GM19372 (cell line): Measurements from ENCODE around the gene ATG9B.

Experiments used
- ATAC-seq: cut with Tn5 transposase; IDR thresholded peaks from one replicate; pipeline ENCODE4 v1.9.1; 2021; ENCODE audit warnings: mild to moderate bottlenecking, low read depth, moderate library complexity; ENCODE audit not compliant: unreplicated experiment

ATG9B gene

GRCh38 chr7:151003572-151003971, 20.7 kb downstream of the ATG9B start:
- no peak for ATAC-seq

GRCh38 chr7:151001546-151001945, 22.7 kb downstream of the ATG9B start:
- no peak for ATAC-seq

- ATAC-seq: no peak
Observed at GRCh38 chr7:151000897-151001495, 23.3 kb downstream of the ATG9B start.

GRCh38 chr7:150999497-151000230, 24.6 kb downstream of the ATG9B start:
- no peak for ATAC-seq

- no peak for ATAC-seq
Observed at GRCh38 chr7:150999001-150999400, 25.3 kb downstream of the ATG9B start.

GRCh38 chr7:150998341-150998740, 26.0 kb downstream of the ATG9B start:
- ATAC-seq: no peak

GRCh38 chr7:150997817-150998216, 26.5 kb downstream of the ATG9B start:
- no peak for ATAC-seq

GRCh38 chr7:150997075-150997511, 27.2 kb downstream of the ATG9B start:
- ATAC-seq: no peak

- no peak for ATAC-seq
Observed at GRCh38 chr7:150996376-150997074, 27.8 kb downstream of the ATG9B start.

- no peak for ATAC-seq
Observed at GRCh38 chr7:150994838-150995510, 29.3 kb downstream of the ATG9B start.

GRCh38 chr7:150994141-150994837, 30.0 kb downstream of the ATG9B start:
- ATAC-seq: no peak

GRCh38 chr7:150993511-150993910, 30.8 kb downstream of the ATG9B start:
- no peak for ATAC-seq

- no peak for ATAC-seq
Observed at GRCh38 chr7:150992833-150993302, 31.4 kb downstream of the ATG9B start.

- ATAC-seq: no peak
Observed at GRCh38 chr7:150992051-150992640, 32.1 kb downstream of the ATG9B start.

GRCh38 chr7:150990416-150991186, 33.7 kb downstream of the ATG9B start, which contains the start of gene NOS3:
Gene NOS3, plus strand, starts transcription at chr7:150991017. Its CDS starts 2,787 bp downstream, at chr7:150993804.
- ATAC-seq: no peak

GRCh38 chr7:150989456-150989855, 34.8 kb downstream of the ATG9B start:
- no peak for ATAC-seq

GRCh38 chr7:150988230-150989226, 35.8 kb downstream of the ATG9B start:
- ATAC-seq: no peak

- no peak for ATAC-seq
Observed at GRCh38 chr7:150986556-150986955, 37.7 kb downstream of the ATG9B start.
